NCI-H1417 (cell line): ENCODE data around the gene PODXL2.
A peak's percentile ranks its signal among the peaks of the same experiment; 100 is the strongest.
"Not testable (repeated sequence)": the region's sequence is repeated elsewhere in the genome, so short reads cannot be mapped to it uniquely, and the experiment has no call there.

Experiments used
- DNase-seq, 3 experiments: peaks; one replicate each; lab custom pipeline; 2025; lab: John Stamatoyannopoulos, UW

The PODXL2 gene

GRCh38 chr3:127674101-127674721 lies 45.2 kb downstream of the PODXL2 start:
- no peak for DNase-seq

GRCh38 chr3:127674790-127675189 lies 45.8 kb downstream of the PODXL2 start:
- DNase-seq = no peak

- DNase-seq = no peak
Measured at GRCh38 chr3:127675651-127676391, 46.8 kb downstream of the PODXL2 start.

GRCh38 chr3:127676456-127676855 lies 47.5 kb downstream of the PODXL2 start:
- DNase-seq = no peak

GRCh38 chr3:127676921-127677351 lies 48.0 kb downstream of the PODXL2 start:
- no peak for DNase-seq

- DNase-seq = no peak
Measured at GRCh38 chr3:127677541-127678314, 48.7 kb downstream of the PODXL2 start.

GRCh38 chr3:127678315-127678599 lies 49.3 kb downstream of the PODXL2 start:
- no peak for DNase-seq

GRCh38 chr3:127678611-127679533 lies 49.9 kb downstream of the PODXL2 start:
- no peak for DNase-seq

GRCh38 chr3:127679534-127680145 lies 50.7 kb downstream of the PODXL2 start:
- DNase-seq = no peak

GRCh38 chr3:127680146-127680661 lies 51.2 kb downstream of the PODXL2 start:
- DNase-seq = no peak

- no peak for DNase-seq
Measured at GRCh38 chr3:127680798-127681221, 51.8 kb downstream of the PODXL2 start.

- not testable (repeated sequence) for DNase-seq
Measured at GRCh38 chr3:127682175-127682554, 53.2 kb downstream of the PODXL2 start.

- DNase-seq = peak in 1 of 3 experiments; percentile 20
Measured at GRCh38 chr3:127682561-127682960, 53.6 kb downstream of the PODXL2 start.

GRCh38 chr3:127684871-127685707 lies 56.1 kb downstream of the PODXL2 start:
- DNase-seq = peak in 1 of 3 experiments; percentile 37

GRCh38 chr3:127685708-127686511 lies 56.9 kb downstream of the PODXL2 start:
- DNase-seq = peak in 1 of 3 experiments; percentile 23

GRCh38 chr3:127686512-127686894 lies 57.5 kb downstream of the PODXL2 start:
- no peak for DNase-seq

- DNase-seq = no peak
Measured at GRCh38 chr3:127687228-127687737, 58.3 kb downstream of the PODXL2 start.

- DNase-seq = no peak
Measured at GRCh38 chr3:127688022-127688415, 59.0 kb downstream of the PODXL2 start.
